Endothelial cell of umbilical vein (primary cell): ENCODE results near the gene DENND4A. TPM values are rescaled to one million over a fixed set of nuclear protein-coding genes. Genes with fewer than 3 reads are reported as not detected.

ENCODE experiments used
- BruUV-seq: library from RNA; stranded (reverse); fragments of 400-500 nt; replicated peaks from 2 replicates; lab custom pipeline; 2021; lab: Mats Ljungman, UMichigan
- CTCF ChIA-PET: fragments of 300-600, 350-600 bp; sonication (Branson Sonifier 250); formaldehyde crosslinking; loops from one replicate; lab custom pipeline; 2021; ENCODE audit warnings: antibody characterized with exemption, inconsistent platforms; lab: Charles Lee
- POLR2A ChIA-PET: fragments of 300-600, 350-600 bp; sonication (Branson Sonifier 250); formaldehyde crosslinking; loops from one replicate; lab custom pipeline; 2021; ENCODE audit warnings: antibody characterized with exemption, inconsistent platforms; lab: Charles Lee
- DNase-seq: peaks from one replicate; pipeline ENCODE4 v3.0.0-alpha.2; 2011; ENCODE audit warnings: low read depth, low spot score
- FAIRE-seq: peaks from 2 replicates; lab custom pipeline; 2011; peaks lifted over from hg19 to GRCh38; lab: Jason Lieb, UNC
- H2AFZ ChIP-seq: 2 replicates; pipeline ENCODE4 v1.6.0; 2012; ENCODE audit warnings: low read depth, low read length, control low read depth, inconsistent platforms
- H3K27ac ChIP-seq: 2 replicates; pipeline ENCODE4 v1.5.1; 2011; ENCODE audit warnings: low read depth, mild to moderate bottlenecking, control low read depth, low read length, moderate library complexity; ENCODE audit not compliant: insufficient read depth
- H3K27me3 ChIP-seq, 2 experiments: 2 replicates each; pipeline versions ENCODE4 v1.6.0 to v1.6.1; 2011; ENCODE audit warnings: low read length in 2 of 2, mixed read lengths in 1 of 2; ENCODE audit not compliant: control insufficient read depth in 2 of 2, insufficient read depth in 2 of 2
- H3K36me3 ChIP-seq, 2 experiments: 2 replicates in 1 of 2; 3 replicates in 1 of 2; pipeline ENCODE4 v1.5.1; 2011; ENCODE audit warnings: low read length in 2 of 2, mild to moderate bottlenecking in 1 of 2, moderate library complexity in 1 of 2; ENCODE audit not compliant: control insufficient read depth in 2 of 2, insufficient read depth in 2 of 2; ENCODE audit errors: extremely low read depth in 1 of 2
- H3K4me1 ChIP-seq: 3 replicates; pipeline ENCODE4 v1.5.1; 2011; ENCODE audit warnings: mild to moderate bottlenecking, low read length; ENCODE audit not compliant: control insufficient read depth, insufficient read depth; ENCODE audit errors: extremely low read depth
- H3K4me2 ChIP-seq: 2 replicates; pipeline ENCODE4 v1.6.1; 2011; ENCODE audit warnings: low read length, control low read depth, mixed read lengths; ENCODE audit not compliant: insufficient read depth
- H3K4me3 ChIP-seq, 3 experiments: fragments of 200-600 bp in 1 of 3; sonication (generic), shearing (Covaris generic) in 1 of 3; replicated peaks in 1 of 3; 2 replicates each; pipeline ENCODE4 v1.5.1; 2011 to 2016; ENCODE audit warnings: control low read depth in 3 of 3, low read length in 3 of 3, mild to moderate bottlenecking in 2 of 3, inconsistent platforms in 1 of 3, low read depth in 1 of 3, moderate library complexity in 1 of 3; ENCODE audit not compliant: insufficient read depth in 1 of 3
- H3K79me2 ChIP-seq: 2 replicates; pipeline ENCODE4 v1.6.0; 2012; ENCODE audit warnings: low read length, inconsistent platforms; ENCODE audit not compliant: control insufficient read depth, insufficient read depth
- H3K9ac ChIP-seq: replicated peaks from 2 replicates; pipeline ENCODE3; 2011; ENCODE audit warnings: low read length, control low read depth; ENCODE audit not compliant: insufficient read depth; ENCODE audit errors: extremely low read depth
- H3K9me1 ChIP-seq: replicated peaks from 3 replicates; pipeline ENCODE4 v1.6.0; 2011; ENCODE audit warnings: mild to moderate bottlenecking, low read length; ENCODE audit not compliant: control insufficient read depth, insufficient read depth; ENCODE audit errors: extremely low read depth
- H3K9me3 ChIP-seq: replicated peaks from 2 replicates; pipeline ENCODE4 v1.5.1; 2012; ENCODE audit warnings: low read length, inconsistent platforms; ENCODE audit not compliant: control insufficient read depth, insufficient read depth
- H4K20me1 ChIP-seq: replicated peaks from 2 replicates; pipeline ENCODE3; 2011; ENCODE audit warnings: mild to moderate bottlenecking, low read length; ENCODE audit not compliant: control insufficient read depth, insufficient read depth; ENCODE audit errors: extremely low read depth
- EZH2 ChIP-seq: IDR thresholded peaks from 2 replicates; pipeline ENCODE4 v1.6.1; 2012; ENCODE audit warnings: borderline replicate concordance, low read depth, mild to moderate bottlenecking, moderate library complexity, low read length, inconsistent platforms; ENCODE audit not compliant: severe bottlenecking
- FOS ChIP-seq: IDR thresholded peaks from 2 replicates; pipeline ENCODE4 v1.6.1; 2011; ENCODE audit warnings: mild to moderate bottlenecking, low read length, moderate library complexity, borderline replicate concordance; ENCODE audit not compliant: insufficient read depth
- GATA2 ChIP-seq: IDR thresholded peaks from 2 replicates; pipeline ENCODE4 v1.7.0; 2011; ENCODE audit warnings: low read depth, mild to moderate bottlenecking, moderate library complexity, mixed read lengths, low read length; ENCODE audit not compliant: insufficient read length, insufficient read depth
- JUN ChIP-seq: IDR thresholded peaks from 2 replicates; pipeline ENCODE4 v1.6.1; 2011; ENCODE audit warnings: borderline replicate concordance, low read depth; ENCODE audit not compliant: insufficient read length, insufficient read depth
- MAX ChIP-seq: IDR thresholded peaks from 2 replicates; pipeline ENCODE4 v1.6.1; 2011; ENCODE audit not compliant: insufficient read depth, insufficient read length
- MYC ChIP-seq: IDR thresholded peaks from one replicate; pipeline ENCODE4 v1.6.1; 2011; ENCODE audit warnings: mild to moderate bottlenecking, low read depth, low read length
- POLR2A ChIP-seq: IDR thresholded peaks from 2 replicates; pipeline ENCODE4 v1.6.1; 2012; ENCODE audit warnings: low read depth, mild to moderate bottlenecking, control low read depth, low read length
- POLR2AphosphoS5 ChIP-seq: IDR thresholded peaks from 2 replicates; pipeline ENCODE4 v1.6.1; 2012; ENCODE audit warnings: low read depth, mild to moderate bottlenecking, control low read depth, low read length, moderate library complexity; ENCODE audit not compliant: insufficient read depth
- dilution Hi-C: fragments of 300-500 bp; cut with MboI; formaldehyde crosslinking; loops from one replicate; pipeline ENCODE4 v1.15.0; 2019; ENCODE audit warnings: low sequenced_read_pairs; ENCODE audit not compliant: extremely low pct_ligation_motif_present
- intact Hi-C: fragments of 100-400 bp; cut with micrococcal nuclease; formaldehyde crosslinking; loops from one replicate; pipeline ENCODE4 v1.10.0; 2022
- polyA plus RNA-seq, 4 experiments: library from polyadenylated mRNA; depleted of rRNA in 3 of 4; stranded (reverse) in 3 of 4; unstranded in 1 of 4; fragments of >200 nt; gene quantifications; 2 replicates each; pipeline versions ENCODE4 v1.2.1 to v1.2.3, GENCODE V29; 2011 to 2012; ENCODE audit warnings: missing spikeins in 1 of 4
- total RNA-seq: library from RNA; stranded (reverse); gene quantifications from 2 replicates; pipeline ENCODE4 v1.2.3, GENCODE V29; 2021
- TF ChIP-seq, protein P1 (sequence below), 2 donors: IDR thresholded peaks; 1 replicate in 1 of 2; 2 replicates in 1 of 2; pipeline ENCODE4 v1.5.1; 2011; ENCODE audit warnings: low read length in 2 of 2, mild to moderate bottlenecking in 2 of 2, moderate library complexity in 2 of 2, control low read depth in 1 of 2, inconsistent platforms in 1 of 2, low read depth in 1 of 2; ENCODE audit not compliant: insufficient read depth in 1 of 2; ENCODE audit errors: extremely low read depth in 1 of 2

The DENND4A gene
- total and polyA plus RNA-seq, 2 donors (not counting 3 experiments of a cell fraction or from before 2014, with no cell fraction given), result 5.7 to 22.2 TPM

GRCh38 chr15:65792988-65793817, 1.1 kb upstream of the DENND4A start:
- POLR2A ChIA-PET, result no interaction called here
- no peak for FAIRE-seq
- peak overlapping the region; percentile 82 for H3K9ac ChIP-seq

More at GRCh38 chr15:65792988-65793817, 1.1 kb upstream of the DENND4A start:
- TF ChIP-seq FOS (no peak), JUN (no peak), MYC (no peak), EZH2 (no peak), GATA2 (no peak), POLR2A (no peak), MAX (no peak), POLR2AphosphoS5 (no peak)
- TF ChIP-seq, protein P1, sequence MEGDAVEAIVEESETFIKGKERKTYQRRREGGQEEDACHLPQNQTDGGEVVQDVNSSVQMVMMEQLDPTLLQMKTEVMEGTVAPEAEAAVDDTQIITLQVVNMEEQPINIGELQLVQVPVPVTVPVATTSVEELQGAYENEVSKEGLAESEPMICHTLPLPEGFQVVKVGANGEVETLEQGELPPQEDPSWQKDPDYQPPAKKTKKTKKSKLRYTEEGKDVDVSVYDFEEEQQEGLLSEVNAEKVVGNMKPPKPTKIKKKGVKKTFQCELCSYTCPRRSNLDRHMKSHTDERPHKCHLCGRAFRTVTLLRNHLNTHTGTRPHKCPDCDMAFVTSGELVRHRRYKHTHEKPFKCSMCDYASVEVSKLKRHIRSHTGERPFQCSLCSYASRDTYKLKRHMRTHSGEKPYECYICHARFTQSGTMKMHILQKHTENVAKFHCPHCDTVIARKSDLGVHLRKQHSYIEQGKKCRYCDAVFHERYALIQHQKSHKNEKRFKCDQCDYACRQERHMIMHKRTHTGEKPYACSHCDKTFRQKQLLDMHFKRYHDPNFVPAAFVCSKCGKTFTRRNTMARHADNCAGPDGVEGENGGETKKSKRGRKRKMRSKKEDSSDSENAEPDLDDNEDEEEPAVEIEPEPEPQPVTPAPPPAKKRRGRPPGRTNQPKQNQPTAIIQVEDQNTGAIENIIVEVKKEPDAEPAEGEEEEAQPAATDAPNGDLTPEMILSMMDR (IDR thresholded peaks at IDR 0.05; ENCODE audit: extremely low read depth in 1 of 2, insufficient read depth in 1 of 2, low read depth in 1 of 2, low read length in 2 of 2), result no peak
- Histone ChIP-seq H3K9me3 (no peaks in the 10 kb centered on the region), H3K27ac (peak overlapping the region; percentile 81), H3K79me2 (peaks cover 34% of the 10 kb centered on the region), H3K4me2 (peak overlapping the region; percentile 77), H3K4me1 (peaks cover 33% of the 10 kb centered on the region), H3K4me3 (peak overlapping the region; percentile 38 to 91 (median 64)), H3K9me1 (no peaks in the 10 kb centered on the region), H3K27me3 (no peaks in the 10 kb centered on the region), H4K20me1 (no peaks in the 10 kb centered on the region), H3K36me3 (no peaks in the 10 kb centered on the region), H2AFZ (peak overlapping the region; percentile 55)
- no TSS peak for BruUV-seq
- no peak for DNase-seq
- dilution Hi-C loops, result no loop called here
- CTCF ChIA-PET, result interaction anchor here (1.6 to 4.3 kb wide), 2 partner anchors 31 to 41 kb away, joined by 5 to 29 read pairs; no protein-coding TSS in a partner anchor
- intact Hi-C loops, result loop anchor here (1.0 to 5.0 kb wide), 4 partner anchors 26 to 76 kb away; partner anchors contain the start of gene RAB11A
